ENCODE measurements around the gene ALDH3B2. TPM values are rescaled to one million over a fixed set of nuclear protein-coding genes. Genes with fewer than 3 reads are reported as not detected.
"Not testable (repeated sequence)": the region's sequence is repeated elsewhere in the genome, so short reads cannot be mapped to it uniquely, and the experiment has no call there.

Gene ALDH3B2
- total RNA-seq, 1 experiment from 2014 or later: not detected

DNA sequence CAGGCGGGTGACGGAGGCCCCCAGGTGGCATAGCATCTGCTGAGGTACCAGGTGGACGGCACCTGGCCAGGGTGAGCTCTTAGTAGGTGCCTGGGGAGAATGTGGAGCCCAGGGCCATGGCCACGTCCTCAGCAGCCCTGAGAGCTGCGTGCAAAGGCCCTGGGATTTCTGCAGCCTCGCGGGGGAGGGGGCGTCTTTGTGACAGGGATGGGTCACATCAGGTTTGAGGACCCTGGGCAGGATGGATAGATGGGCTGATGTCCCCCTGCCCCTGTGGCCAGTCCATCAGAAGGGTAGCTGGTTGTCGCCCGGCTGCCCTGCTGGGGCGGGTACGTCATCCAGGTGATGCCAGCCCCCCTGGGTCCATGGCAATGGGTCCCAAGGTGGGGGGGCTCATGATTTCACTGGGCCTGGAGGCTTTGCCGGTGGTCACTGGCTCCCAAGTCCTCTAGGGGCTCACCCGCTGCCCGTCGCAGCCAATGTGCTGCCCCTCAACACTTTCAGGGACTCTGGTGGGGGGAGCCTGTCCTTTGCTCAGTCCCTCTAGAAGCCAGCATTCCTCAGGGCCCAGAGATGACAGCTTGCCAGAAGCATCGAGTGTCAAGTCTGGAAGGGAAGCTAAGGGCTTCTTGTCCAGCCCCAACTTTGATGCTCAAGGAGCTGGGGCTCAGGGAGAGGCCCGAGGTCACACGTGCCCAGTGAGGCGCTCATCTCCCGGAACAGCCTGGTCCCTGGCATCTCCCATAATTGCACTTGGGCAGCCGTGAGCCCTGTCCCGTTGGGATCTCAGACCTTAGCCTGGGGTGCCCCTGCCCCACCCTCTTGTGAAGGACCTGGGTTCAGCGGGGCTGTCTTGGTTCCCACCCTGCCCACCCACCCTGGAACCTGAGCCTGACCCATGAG lies 35.6 kb downstream of the ALDH3B2 start:
- Histone ChIP-seq H3K4me3 (replicated peaks in 1 of 2; ENCODE audit: low read depth in 1 of 2, low read length in 2 of 2) (no peak overlapping the region), H3K9ac (ENCODE audit: low read length) (no peak overlapping the region), H3K79me2 (ENCODE audit: insufficient read depth, low read length) (no peaks in the 10 kb centered on the region), H3K9me2 (ENCODE audit: insufficient read depth) (no peaks in the 10 kb centered on the region), H3K36me3 (ENCODE audit: control insufficient read depth in 1 of 2, insufficient read depth in 2 of 2, low read length in 2 of 2) (no peaks in the 10 kb centered on the region), H3K4me1 (ENCODE audit: control insufficient read depth in 1 of 2, insufficient read depth in 2 of 2, low read length in 2 of 2) (no peaks in the 10 kb centered on the region), H4K20me1 (ENCODE audit: insufficient read depth) (no peaks in the 10 kb centered on the region), H3K4me2 (ENCODE audit: low read length) (no peak overlapping the region), H3K9me3 (ENCODE audit: control insufficient read depth in 1 of 2, insufficient read depth in 1 of 2, low read depth in 1 of 2, low read length in 2 of 2) (no peaks in the 10 kb centered on the region; a peak in 2 of 4 replicates), H3K27me3 (ENCODE audit: insufficient read depth, low read length) (no peaks in the 10 kb centered on the region), H3K27ac (ENCODE audit: low read depth, low read length) (no peak overlapping the region), H2AFZ (ENCODE audit: low read depth, low read length, poor library complexity, severe bottlenecking) (no peak overlapping the region)
- RAD21 ChIA-PET (ENCODE audit: low non-redundant PET in 1 of 2, low total read pairs in 2 of 2, uncharacterized antibody in 2 of 2, unreplicated experiment in 2 of 2): no interaction called here
- CTCF ChIA-PET: interaction anchor here (3.6 kb wide), 1 partner anchor 9 kb away, joined by 10 read pairs; the partner anchor contains the start of gene NUDT8
- DNase-seq (ENCODE audit: low read depth, low spot score): no peak
- TF ChIP-seq FOSL1 (IDR thresholded peaks at IDR 0.05; ENCODE audit: low read depth) (no peak), EZH2 (IDR thresholded peaks at IDR 0.05) (no peak), TCF7L2 (IDR thresholded peaks at IDR 0.05; ENCODE audit: borderline replicate concordance, extremely low read depth, insufficient read depth, insufficient read length) (no peak), ZBTB33 (IDR thresholded peaks at IDR 0.05; ENCODE audit: extremely low read depth, insufficient replicate concordance, low read length) (no peak), ATF3 (IDR thresholded peaks at IDR 0.05) (no peak), ELF1 (IDR thresholded peaks at IDR 0.05; ENCODE audit: borderline replicate concordance, low read depth) (no peak), ZFX (IDR thresholded peaks at IDR 0.05) (no peak), SP1 (IDR thresholded peaks at IDR 0.05; ENCODE audit: low read depth) (no peak), SRF (IDR thresholded peaks at IDR 0.05; ENCODE audit: low read depth) (no peak), POLR2A (IDR thresholded peaks at IDR 0.05; ENCODE audit: borderline replicate concordance, extremely low read depth, insufficient read depth, insufficient read length) (no peak), SIN3A (IDR thresholded peaks at IDR 0.05; ENCODE audit: low read depth) (no peak), CEBPB (IDR thresholded peaks at IDR 0.05; ENCODE audit: low read depth) (no peak), EGR1 (IDR thresholded peaks at IDR 0.05; ENCODE audit: low read depth) (no peak)
- TF ChIP-seq, protein P1, sequence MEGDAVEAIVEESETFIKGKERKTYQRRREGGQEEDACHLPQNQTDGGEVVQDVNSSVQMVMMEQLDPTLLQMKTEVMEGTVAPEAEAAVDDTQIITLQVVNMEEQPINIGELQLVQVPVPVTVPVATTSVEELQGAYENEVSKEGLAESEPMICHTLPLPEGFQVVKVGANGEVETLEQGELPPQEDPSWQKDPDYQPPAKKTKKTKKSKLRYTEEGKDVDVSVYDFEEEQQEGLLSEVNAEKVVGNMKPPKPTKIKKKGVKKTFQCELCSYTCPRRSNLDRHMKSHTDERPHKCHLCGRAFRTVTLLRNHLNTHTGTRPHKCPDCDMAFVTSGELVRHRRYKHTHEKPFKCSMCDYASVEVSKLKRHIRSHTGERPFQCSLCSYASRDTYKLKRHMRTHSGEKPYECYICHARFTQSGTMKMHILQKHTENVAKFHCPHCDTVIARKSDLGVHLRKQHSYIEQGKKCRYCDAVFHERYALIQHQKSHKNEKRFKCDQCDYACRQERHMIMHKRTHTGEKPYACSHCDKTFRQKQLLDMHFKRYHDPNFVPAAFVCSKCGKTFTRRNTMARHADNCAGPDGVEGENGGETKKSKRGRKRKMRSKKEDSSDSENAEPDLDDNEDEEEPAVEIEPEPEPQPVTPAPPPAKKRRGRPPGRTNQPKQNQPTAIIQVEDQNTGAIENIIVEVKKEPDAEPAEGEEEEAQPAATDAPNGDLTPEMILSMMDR (IDR thresholded peaks at IDR 0.05 in 2 of 3, conservative IDR thresholded peaks at IDR 0.05 in 1 of 3; ENCODE audit: borderline replicate concordance in 1 of 3, insufficient read depth in 1 of 3, low read depth in 2 of 3, low read length in 2 of 3): no peak
- TF ChIP-seq, protein P2, sequence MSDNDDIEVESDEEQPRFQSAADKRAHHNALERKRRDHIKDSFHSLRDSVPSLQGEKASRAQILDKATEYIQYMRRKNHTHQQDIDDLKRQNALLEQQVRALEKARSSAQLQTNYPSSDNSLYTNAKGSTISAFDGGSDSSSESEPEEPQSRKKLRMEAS (IDR thresholded peaks at IDR 0.05): no peak
- no TSS peak for BruUV-seq (replicated peaks)
- POLR2A ChIA-PET: interaction anchor here (1.2 kb wide), 1 partner anchor 9 kb away, joined by 3 read pairs; the partner anchor contains the start of gene NUDT8
- intact Hi-C loops (cut with micrococcal nuclease): loop anchor here (10.0 kb wide), 1 partner anchor 76 kb away; no protein-coding TSS in a partner anchor
- ATAC-seq: no peak

DNA sequence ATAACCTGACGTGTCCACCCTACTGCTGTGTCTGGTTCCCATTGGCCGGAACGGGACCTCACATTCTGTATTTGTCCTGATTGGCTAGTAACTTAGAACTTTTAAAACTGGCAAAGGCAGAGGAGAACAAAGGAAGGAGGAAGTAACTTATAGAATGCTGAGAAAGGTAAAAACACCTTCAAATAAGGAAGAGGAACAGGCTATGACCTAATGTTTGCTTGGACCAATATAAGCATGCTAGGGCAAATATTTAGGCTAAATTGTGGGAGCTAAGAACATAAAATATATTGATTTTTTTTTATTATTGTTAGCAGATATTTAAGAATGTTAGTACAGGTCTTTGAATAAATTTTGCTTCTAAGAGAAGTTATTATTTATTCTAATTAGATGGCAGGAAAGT lies 37.0 kb downstream of the ALDH3B2 start:
- CTCF ChIA-PET: interaction anchor here (0.9 to 3.6 kb wide), 2 partner anchors 7 to 9 kb away, joined by 3 to 10 read pairs; partner anchors contain the start of gene NUDT8
- ATAC-seq; BruUV-seq (replicated peaks); H3K4me3 ChIP-seq (replicated peaks in 1 of 2; ENCODE audit: low read depth in 1 of 2, low read length in 2 of 2); H4K20me1 ChIP-seq (ENCODE audit: insufficient read depth); DNase-seq (ENCODE audit: low read depth, low spot score); POLR2A ChIA-PET; H2AFZ ChIP-seq (ENCODE audit: low read depth, low read length, poor library complexity, severe bottlenecking); H3K4me1 ChIP-seq (ENCODE audit: control insufficient read depth in 1 of 2, insufficient read depth in 2 of 2, low read length in 2 of 2); H3K9me2 ChIP-seq (ENCODE audit: insufficient read depth); H3K9ac ChIP-seq (ENCODE audit: low read length); H3K79me2 ChIP-seq (ENCODE audit: insufficient read depth, low read length); RAD21 ChIA-PET (ENCODE audit: low non-redundant PET in 1 of 2, low total read pairs in 2 of 2, uncharacterized antibody in 2 of 2, unreplicated experiment in 2 of 2); H3K36me3 ChIP-seq (ENCODE audit: control insufficient read depth in 1 of 2, insufficient read depth in 2 of 2, low read length in 2 of 2); H3K4me2 ChIP-seq (ENCODE audit: low read length); H3K9me3 ChIP-seq (ENCODE audit: control insufficient read depth in 1 of 2, insufficient read depth in 1 of 2, low read depth in 1 of 2, low read length in 2 of 2); H3K27ac ChIP-seq (ENCODE audit: low read depth, low read length); H3K27me3 ChIP-seq (ENCODE audit: insufficient read depth, low read length): not testable (repeated sequence)
- intact Hi-C loops (cut with micrococcal nuclease): loop anchor here (10.0 kb wide), 1 partner anchor 77 kb away; no protein-coding TSS in a partner anchor

Measured in HCT116 (cell line).